Stimulated activated naive CD4-positive, alpha-beta T cell treated with Interleukin-2 at 50 U/mL for 16 hours (primary cell): ENCODE measurements around the gene UBLCP1.
"Not testable (repeated sequence)": the region's sequence is repeated elsewhere in the genome, so short reads cannot be mapped to it uniquely, and the experiment has no call there.

Experiments
- DNase-seq: peaks from one replicate; lab custom pipeline; 2025; lab: John Stamatoyannopoulos, UW

UBLCP1 gene

DNA sequence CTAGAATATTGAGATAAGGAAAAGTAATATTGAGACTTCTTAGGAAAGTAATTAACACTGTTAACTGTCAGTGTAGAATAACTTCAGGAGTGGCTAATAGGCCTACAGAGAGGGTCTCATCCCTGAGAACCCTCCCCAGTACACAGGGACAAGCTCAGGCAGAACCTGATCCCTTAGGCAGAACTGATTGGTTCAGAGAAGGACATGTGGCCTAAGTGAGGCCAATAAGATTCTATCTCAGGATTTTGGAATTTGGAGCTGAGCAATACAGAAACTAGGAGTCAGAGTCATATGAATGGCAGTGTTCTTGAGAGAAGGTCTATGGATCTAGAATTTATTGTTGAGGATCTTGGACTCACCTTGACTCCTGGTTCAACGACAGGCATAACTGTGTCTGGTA lies 10.9 kb upstream of the UBLCP1 start:
- DNase-seq, result no peak

DNA sequence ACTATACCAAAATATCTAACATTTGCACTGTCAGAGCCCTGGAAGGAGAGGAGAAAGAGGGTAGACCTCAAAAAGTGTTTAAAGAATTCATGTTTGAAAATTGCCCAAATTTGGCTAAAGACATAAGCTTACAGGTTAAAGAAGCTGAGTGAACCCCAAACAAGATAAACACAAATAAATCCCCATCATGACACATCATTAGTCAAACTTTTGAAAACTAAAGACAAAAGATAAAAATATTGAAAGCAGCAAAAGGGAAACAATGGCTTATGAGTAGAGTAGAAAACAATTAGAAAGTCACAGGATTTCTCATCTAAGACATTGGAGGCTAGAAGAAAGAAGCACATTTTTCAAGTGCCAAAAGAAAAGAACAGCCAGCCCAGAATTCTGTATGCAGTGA lies 6.1 kb upstream of the UBLCP1 start:
- no peak for DNase-seq

DNA sequence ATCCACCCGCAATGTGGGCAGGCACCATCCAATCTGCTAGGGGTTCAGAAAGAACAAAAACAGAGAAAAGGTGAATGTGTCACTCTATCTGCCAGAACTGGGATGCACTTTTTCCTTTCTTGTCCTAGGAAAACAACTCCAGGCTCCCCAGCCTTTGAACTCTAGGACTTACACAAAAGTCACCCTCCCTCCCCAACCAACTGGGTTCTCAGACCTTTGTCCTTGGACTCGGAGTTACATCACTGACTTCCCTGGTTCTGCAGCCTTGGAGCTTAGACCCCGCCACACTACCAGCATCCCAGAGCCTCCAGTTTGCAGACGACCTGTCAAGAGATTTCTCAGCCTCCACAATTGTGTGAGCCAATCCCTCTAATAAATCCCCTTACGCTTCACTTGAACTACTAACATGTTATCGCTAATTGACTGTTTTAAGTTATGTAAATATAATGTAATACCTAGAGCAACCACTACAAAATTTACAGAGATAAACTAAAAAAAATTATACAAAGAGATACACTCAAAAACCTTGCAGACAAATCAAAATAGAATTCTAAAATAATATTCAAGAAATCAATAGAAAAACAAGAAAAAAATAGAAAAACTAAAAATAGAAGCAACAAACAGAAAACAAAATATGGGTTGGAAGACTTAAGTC lies 5.3 kb upstream of the UBLCP1 start:
- no peak for DNase-seq

DNA sequence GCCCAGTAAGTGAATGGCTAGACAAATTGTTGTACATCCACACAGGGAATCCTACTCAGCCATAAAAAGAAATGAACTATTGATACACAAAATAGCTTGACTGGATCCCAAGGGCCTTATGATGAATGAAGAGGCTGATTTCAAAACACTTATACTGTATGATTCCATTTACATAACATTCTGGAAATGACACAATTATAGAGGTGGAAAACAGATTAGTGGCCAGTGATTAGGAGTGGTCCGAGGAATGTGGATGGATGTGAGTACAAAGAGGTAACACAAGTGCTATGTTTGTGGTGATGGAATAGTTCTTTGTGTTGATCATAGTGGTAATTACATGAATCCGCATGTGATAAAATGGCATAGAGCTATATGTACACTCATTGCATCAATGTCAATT lies 4.7 kb upstream of the UBLCP1 start:
- no peak for DNase-seq

DNA sequence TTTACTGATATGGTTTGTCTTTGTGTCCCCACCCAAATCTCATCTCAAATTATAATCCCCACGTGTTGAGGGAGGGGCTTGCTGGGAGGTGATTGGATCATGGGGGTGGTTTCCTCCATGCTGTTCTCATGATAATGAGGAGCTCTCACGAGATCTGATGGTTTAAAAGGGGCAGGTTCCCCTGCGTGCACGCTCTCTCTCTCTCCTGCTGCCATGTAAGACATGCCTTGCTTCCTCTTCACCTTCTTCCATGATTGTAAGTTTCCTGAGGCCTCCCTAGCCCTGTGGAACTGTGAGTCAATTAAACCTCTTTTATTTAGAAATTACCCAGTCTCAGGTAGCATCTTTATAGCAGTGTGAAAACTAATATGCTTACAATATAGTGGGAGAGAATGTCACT lies 2.9 kb upstream of the UBLCP1 start:
- DNase-seq, result not testable (repeated sequence)

DNA sequence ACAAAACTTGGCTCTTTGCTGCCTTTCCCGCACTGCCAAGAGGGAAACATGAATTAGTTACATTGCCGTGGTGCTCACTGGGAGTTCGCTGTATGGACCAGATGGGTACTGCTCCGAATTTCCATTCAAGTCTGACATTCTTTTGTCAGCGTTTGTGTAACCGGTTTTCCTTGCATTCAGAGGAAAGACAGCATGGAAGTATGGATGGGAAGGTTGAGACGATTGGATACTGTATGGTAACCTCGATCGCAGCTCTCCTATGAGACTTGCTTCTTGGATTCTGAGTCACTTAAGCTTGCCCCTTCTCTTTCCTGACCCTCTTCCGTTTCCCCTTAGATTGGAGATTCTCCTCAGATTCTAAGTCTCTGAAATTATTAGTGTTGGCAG lies 625 bp upstream of the UBLCP1 start:
- no peak for DNase-seq

DNA sequence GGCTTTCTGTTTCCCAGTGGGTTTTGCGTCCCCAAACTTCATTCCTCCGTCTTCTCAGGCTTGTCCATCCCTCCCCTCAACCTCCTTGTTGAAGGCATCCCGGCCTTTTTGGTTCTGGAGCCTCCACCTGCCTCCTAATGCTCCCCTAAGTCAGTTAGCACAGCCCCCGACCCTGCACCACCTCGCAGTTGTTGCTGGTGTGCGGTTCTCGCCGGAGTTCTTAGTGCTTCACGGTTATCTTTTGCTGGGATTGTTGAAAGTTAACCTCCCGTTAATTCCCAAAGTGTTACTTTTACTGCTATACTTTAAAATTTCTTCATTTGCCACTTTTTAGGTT lies 447 bp downstream of the UBLCP1 start:
- DNase-seq, result no peak

DNA sequence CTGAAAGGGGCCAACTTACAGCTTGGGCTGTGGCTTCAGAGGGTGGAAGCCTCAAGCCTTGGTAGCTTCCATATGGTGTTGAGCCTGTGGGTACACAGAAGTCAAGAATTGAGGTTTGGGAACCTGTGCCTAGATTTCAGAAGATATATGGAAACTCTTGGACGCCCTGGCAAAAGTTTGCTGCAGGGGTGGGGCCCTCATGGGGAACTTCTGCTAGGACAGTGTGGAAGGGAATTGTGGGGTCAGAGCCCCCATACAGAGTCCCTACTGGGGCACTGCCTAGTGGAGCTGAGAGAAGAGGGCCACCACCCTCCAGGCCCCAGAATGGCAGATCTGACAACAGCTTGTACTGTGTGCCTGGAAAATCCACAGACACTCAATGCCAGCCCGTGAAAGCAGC lies 3.7 kb downstream of the UBLCP1 start:
- not testable (repeated sequence) for DNase-seq

DNA sequence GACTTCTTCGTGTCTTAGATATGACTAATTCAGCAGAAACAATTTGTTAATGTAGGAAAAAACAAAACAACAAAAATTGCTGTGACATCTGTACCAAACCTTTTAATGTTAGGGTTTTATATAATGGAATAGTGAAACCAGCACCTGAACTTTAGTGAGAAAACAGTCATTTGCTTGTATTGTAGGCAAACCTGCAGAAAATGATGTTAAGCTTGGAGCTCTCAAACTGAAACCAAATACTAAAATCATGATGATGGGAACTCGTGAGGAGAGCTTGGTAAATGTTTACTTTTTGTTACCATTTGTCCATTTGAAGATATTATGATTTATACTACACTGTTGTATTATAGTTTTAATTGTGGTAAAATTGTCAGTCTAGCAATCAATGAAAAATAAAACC lies 6.6 kb downstream of the UBLCP1 start:
- no peak for DNase-seq

DNA sequence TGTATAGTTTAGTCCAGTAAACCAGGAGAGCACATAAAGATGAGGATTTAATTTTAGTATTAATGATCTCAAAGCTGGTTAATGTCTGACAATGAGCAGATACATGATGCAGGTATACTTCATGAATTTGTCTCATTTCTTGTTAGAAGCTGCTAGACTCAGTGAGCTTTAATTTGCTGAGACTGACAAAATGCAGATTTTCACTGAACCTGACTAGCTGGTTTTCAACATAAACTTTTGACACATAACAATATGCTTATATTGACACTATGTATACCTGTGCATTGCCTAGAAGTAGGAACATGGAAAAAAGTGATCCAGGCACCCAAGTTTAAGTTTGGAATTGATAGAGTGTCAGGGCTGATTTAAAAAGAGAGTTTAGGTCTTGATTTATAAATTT lies 10.8 kb downstream of the UBLCP1 start:
- DNase-seq, result no peak

DNA sequence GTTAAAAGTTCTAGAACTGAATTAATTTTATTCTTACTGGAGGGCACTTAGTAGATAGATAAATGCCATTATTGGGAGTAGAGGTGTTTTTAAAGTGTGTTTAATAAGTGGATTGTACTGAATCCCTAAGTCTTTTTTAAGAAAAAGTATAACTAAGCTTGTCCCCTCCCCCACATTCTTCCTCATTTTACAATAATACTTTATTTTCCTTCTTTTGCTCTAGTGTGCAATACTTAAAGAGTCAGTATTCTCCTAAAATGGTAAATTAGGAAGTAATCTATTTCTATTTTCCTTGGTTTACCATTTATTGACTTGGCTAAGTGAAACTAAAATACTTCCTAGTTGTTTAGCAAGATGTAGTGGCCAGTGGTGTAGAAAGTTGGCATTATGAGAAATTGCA lies 11.6 kb downstream of the UBLCP1 start:
- no peak for DNase-seq

DNA sequence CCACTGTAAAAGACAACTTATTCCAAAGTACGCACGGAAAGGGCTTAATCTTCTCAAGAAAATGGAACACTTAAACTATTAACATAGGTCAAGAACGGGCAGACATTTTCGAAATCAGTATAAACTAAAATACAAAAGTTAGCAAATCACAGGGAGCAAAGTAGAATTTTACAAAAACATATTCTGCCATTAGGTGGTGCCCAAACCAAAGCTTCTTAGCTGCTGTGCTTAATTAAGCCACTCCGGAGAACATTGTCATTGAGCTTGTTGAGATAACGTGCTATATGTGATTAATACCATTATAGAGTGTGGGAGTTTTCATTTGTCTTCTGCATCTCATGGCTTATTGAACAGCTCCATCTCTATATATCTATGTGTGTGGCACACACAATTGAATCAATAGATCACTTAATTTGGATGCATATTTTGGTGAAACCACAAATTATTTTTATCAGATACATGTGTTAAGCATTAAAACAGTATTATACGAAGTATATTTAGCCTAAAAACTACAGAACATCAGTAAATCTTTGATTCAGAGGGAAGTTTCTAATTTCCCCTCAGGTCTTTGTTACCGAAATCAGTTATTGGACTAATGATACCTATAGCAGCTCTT lies 23.4 kb downstream of the UBLCP1 start:
- DNase-seq, result no peak

DNA sequence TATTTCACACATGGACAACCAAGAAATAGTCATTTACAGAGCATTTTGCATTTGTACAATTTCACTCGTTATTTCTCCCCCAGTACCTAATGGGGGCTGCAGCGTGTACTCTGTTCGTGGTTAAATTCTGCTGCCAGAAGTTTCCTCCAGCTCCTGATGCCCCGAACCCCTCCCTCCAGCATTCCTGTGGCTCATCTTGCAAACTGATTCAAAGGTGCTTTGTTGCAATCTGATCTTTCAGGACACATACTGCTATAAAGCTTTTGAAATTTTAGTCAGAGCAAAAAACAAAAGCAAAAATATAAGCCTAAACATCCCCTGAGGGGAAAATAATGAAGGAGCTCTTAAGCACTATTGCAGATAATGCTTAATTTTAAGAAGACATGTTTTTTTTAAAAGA lies 27.7 kb downstream of the UBLCP1 start:
- no peak for DNase-seq

DNA sequence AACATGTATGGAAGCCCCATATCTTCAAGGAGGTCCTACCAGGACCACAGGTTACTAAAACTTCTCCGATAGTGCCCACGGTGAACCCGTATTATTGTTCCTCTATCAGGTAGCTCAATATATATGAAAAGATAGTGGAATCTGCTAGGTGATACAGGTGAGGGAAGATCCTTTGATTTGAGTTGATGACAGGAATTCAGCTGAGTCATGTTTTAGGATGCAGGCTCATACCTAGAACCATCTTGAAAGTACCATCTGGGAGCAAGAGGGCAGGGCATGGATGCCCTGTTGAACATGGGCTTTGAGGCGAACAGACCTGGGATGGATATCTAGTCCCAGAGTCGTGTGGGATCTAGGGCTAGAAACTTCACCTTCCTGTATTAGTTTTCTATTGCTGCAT lies 31.8 kb downstream of the UBLCP1 start:
- no peak for DNase-seq

DNA sequence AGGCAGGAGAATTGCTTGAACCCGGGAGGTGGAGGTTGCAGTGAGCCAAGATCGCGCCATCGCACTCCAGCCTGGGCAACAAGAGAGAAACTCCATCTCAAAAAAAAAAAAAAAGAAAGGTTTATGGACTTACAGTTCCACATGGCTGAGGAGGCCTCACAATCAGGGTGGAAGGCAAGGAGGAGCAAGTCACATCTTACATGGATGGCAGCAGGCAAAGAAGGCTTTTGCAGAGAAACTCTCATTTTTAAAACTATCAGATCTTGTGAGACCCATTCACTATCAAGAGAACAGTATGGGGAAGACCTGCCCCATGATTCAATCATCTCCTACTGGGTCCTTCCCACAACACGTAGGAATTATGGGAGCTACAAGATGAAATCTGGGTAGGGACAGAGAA lies 34.2 kb downstream of the UBLCP1 start:
- not testable (repeated sequence) for DNase-seq

DNA sequence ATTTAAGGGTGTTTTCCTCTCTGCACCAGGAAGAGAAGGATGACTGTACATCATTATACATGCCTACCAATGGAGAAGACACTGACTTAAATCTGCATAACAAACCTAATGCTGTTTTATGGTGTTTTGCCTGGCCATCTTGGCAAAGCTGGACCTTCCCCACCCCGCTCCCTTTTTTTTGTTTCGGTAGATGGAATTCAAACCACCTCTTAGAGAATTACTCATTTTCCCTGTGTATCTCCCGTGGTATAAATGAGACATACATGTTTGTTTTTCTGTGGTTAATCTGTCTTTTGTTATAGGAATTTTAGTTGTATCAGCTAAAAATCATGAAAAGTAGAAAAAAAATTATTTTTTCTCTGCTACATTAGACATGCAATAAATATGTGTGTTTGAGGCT lies 38.4 kb downstream of the UBLCP1 start:
- DNase-seq, result no peak

DNA sequence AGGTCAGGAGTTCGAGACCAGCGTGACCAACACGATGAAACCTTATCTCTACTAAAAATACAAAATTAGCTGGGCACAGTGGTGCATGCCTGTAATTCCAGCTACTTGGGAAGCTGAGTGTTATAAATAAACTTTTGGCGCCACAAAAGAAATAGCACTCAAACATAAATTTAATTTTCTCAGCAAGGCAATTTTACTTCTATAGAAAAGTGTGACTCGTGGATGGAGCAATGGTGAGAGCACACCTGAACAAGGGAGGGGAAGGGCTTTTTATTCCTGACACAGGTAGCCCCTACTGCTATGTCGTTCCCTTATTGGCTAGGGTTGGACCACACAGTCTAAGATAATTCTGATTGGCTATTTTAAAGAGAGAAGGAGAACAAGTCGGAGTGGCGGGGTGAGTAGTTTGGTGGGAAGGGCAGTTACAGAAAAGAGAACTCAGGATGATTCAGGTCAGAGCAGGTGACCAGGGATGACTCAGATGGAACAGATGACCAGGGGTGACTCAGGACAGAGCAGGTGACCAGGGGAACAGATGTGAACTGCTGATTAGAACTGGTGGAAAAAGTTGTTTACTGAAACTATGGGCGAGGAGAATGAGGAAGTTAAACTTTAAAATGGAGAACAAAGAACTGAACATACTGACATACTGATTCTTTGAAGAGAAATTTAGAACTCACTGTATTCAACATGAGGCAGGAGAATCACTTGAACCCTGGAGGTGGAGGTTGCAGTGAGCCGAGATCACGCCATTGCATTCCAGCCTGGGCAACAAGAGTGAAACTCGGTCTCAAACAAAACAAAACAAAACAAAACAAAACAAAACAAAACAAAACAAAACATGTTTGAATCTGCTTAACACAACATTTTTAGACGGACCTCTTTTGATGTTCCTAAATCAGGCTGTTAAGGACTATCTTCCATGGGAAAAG lies 39.1 kb downstream of the UBLCP1 start:
- DNase-seq, result not testable (repeated sequence)

DNA sequence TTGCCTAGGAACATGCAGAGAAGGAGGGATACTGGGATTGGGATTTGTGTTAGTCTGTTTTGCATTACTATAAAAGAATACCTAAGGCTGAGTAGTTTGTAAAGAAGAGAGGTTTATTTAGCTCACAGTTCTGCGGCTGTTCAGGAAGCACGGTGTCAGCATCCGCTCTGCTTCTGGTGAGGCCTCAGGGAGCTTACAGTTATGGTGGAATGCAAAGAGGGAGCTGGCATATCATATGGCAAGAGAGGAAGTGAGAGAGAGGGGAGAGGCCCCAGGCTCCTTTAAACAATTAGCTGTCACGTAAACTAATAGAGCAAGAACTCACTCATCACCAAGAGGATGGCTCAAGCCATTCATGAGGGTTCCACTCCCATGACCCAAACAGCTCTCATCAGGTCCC lies 40.2 kb downstream of the UBLCP1 start:
- no peak for DNase-seq

DNA sequence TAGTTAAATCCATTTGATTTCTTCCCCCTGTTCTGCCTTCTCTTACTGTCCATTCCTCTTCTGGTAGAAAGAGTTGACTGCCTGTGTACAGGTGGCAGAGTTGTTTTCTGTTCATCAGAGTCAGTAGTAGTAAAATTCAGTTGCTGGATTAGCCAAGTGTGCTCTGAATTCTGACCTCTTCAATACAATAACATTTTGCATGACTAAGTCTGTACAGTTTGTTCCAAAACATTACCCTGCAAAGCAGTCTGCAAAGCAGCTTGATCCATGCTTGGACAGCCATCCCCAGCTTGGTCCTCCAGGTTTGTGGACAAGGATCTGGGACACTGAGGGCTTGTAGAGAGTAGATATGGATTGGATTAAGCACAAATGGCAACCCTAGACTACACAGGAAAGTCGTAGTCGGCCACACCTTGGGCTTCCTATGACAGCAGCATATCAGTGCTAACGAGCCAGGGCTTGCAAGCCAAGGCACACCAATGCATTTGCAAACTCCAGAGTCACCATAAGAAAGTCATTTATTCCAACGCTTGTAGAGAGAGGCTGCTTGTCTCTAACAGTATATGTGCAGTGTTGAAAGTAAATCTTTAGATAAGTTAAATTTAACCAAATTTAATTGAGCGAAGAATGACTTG lies 42.0 kb downstream of the UBLCP1 start:
- no peak for DNase-seq

DNA sequence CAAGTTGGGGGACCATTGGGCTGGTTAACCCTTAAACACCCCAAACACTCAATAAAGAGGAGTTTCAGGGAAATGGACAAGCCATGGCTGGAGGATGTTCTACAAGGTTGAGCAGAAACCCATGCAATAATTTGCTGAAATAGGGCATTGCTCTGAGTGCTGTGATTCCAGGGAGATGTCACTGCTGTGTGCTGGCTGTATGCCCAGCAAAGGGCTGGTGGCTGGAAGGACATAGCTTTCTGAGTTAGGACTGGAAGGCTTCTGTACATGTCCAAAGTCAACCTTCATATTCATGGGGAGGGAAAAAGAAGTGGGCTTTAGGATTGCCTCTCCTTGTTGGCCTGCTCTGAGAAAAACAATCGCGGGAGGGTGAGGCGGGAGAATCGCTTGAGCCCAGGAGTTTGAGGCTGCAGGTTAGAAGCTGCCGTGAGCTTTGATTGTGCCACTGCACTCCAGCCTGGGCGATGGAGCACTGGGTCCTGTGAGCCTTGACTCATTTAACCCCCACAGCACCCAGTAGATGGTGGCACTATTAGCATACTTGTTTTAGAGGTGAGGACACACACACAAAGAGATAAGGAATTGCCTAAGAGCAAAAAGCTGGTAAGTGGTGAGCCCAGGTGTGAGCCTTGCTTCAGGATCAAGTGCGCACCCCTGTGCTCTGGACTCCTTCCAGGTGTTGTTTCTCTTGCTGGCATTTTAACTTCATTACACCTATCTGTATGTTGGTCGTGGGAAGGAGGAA lies 46.8 kb downstream of the UBLCP1 start:
- no peak for DNase-seq

DNA sequence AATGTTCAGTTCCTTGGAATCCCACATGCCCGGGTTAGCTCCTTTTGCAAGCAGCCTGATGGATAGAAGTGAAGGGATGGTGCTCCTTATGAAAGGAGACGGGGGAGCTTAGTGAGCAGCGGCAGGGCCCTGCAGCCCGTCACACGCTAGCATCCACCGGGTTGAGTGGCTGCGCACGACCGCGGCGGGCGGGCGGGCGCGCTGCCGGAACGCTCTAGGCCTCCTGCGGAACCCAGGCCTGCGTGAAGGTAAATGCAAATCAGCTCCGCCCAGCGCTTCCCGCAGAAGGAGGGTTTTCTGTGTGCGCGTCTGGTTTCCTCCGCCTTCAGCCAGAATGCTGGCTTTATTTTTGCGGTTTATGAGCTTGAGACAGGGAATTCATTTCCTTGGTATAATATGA lies 47.4 kb downstream of the UBLCP1 start:
- DNase-seq, result no peak

DNA sequence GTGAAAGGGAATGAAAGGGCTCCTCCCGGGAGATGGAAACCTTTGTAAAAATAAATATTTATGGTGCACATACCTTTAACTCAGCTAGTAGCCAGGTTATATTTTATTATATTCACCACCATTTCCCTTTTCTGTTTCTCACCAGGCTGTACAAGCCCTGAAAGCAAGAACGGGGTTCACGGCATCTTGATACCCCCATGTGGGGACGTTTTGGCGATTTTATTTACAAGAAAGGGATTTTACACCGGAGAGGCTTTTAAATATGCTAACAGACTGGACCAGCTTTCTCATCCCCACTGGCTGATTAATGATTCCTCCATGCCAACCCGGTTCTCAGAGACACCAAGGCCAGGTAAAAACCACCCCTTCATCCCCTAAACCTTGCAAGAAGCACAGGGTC lies 48.0 kb downstream of the UBLCP1 start:
- DNase-seq, result no peak
